MM.1S (cell line): ENCODE data around the gene ETNK2.

Source experiments
- DNase-seq: peaks from one replicate; pipeline ENCODE4 v3.0.0-alpha.2; 2015
- H2AFZ ChIP-seq: fragments of 300-600 bp; sonication (generic); 2 replicates; pipeline ENCODE4 v1.6.0; 2016; ENCODE audit warnings: antibody characterized with exemption, low read length
- H3F3A ChIP-seq: fragments of 300-600 bp; sonication (generic); 2 replicates; pipeline ENCODE4 v1.6.1; 2016; ENCODE audit warnings: mild to moderate bottlenecking, antibody characterized with exemption, low read length, moderate library complexity, mixed read lengths; ENCODE audit not compliant: insufficient read depth
- H3K27ac ChIP-seq: fragments of 300-600 bp; sonication (generic); 2 replicates; pipeline ENCODE4 v1.5.1; 2016; ENCODE audit warnings: mild to moderate bottlenecking, low read length
- H3K27me3 ChIP-seq: fragments of 300-600 bp; sonication (generic); replicated peaks from 2 replicates; pipeline ENCODE4 v1.6.0; 2016; ENCODE audit warnings: low read length; ENCODE audit not compliant: insufficient read depth
- H3K36me3 ChIP-seq: fragments of 300-600 bp; sonication (generic); replicated peaks from 2 replicates; pipeline ENCODE4 v1.6.1; 2016; ENCODE audit warnings: mild to moderate bottlenecking, low read length, mixed read lengths; ENCODE audit not compliant: insufficient read depth
- H3K4me1 ChIP-seq: fragments of 300-600 bp; sonication (generic); 2 replicates; pipeline ENCODE4 v1.6.1; 2016; ENCODE audit warnings: low read length, mixed read lengths
- H3K4me2 ChIP-seq: fragments of 300-600 bp; sonication (generic); 2 replicates; pipeline ENCODE4 v1.6.0; 2016; ENCODE audit warnings: low read depth, low read length
- H3K4me3 ChIP-seq: fragments of 300-600 bp; sonication (generic); 2 replicates; pipeline ENCODE4 v1.5.1; 2016; ENCODE audit warnings: low read length, mixed read lengths
- H3K79me2 ChIP-seq: fragments of 300-600 bp; sonication (generic); 2 replicates; pipeline ENCODE4 v1.6.1; 2016; ENCODE audit warnings: mixed run types, low read length, mixed read lengths
- H3K9ac ChIP-seq: fragments of 300-600 bp; sonication (generic); 2 replicates; pipeline ENCODE4 v1.6.1; 2016; ENCODE audit warnings: low read length, mixed read lengths
- H3K9me2 ChIP-seq: fragments of 300-600 bp; sonication (generic); replicated peaks from 2 replicates; pipeline ENCODE4 v1.6.1; 2016; ENCODE audit warnings: mild to moderate bottlenecking, low read length, mixed read lengths; ENCODE audit not compliant: insufficient read depth
- H3K9me3 ChIP-seq: fragments of 300-600 bp; sonication (generic); replicated peaks from 2 replicates; pipeline ENCODE4 v1.6.1; 2016; ENCODE audit warnings: mild to moderate bottlenecking, low read length, mixed read lengths; ENCODE audit not compliant: insufficient read depth
- H4K20me1 ChIP-seq: fragments of 300-600 bp; sonication (generic); 2 replicates; pipeline ENCODE4 v1.6.1; 2016; ENCODE audit warnings: mild to moderate bottlenecking, low read length, moderate library complexity, mixed read lengths; ENCODE audit not compliant: insufficient read depth
- EZH2 ChIP-seq: fragments of 300-600 bp; sonication (generic); optimal IDR thresholded peaks from 2 replicates; pipeline ENCODE3; 2017; ENCODE audit warnings: low read depth, mild to moderate bottlenecking, antibody characterized with exemption, low read length, mixed read lengths
- EZH2phosphoT487 ChIP-seq: fragments of 300-600 bp; sonication (generic); IDR thresholded peaks from 2 replicates; pipeline ENCODE4 v1.6.1; 2018; ENCODE audit warnings: antibody characterized with exemption, low read length
- TF ChIP-seq, protein P1 (sequence below): fragments of 300-600 bp; sonication (generic); IDR thresholded peaks from 2 replicates; pipeline ENCODE4 v1.5.1; 2016; ENCODE audit warnings: antibody characterized with exemption, low read length, mixed read lengths

ETNK2 gene

DNA sequence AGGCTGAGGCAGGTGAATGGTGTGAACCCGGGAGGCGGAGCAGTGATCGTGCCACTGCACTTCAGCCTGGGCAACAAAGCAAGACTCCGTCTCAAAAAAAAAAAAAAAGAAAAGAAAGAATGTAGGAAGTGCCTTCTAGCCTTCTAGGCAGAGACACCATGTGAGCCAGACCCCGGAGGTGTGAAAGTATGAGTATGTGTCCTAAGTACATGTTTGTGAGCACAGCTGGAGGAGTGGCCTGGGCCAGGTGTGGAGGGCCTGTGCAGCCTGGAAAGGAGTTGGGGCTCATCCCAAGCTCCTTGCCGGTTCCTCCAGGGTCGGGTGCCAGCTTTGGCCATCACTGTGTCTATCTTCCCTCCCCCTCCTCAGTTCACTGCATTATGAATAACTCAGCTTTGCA lies 66.0 kb downstream of the ETNK2 start:
- no peaks in the 10 kb centered on the region for H3K27me3 ChIP-seq
- H3K79me2 ChIP-seq, result no peaks in the 10 kb centered on the region
- TF ChIP-seq, protein P1, sequence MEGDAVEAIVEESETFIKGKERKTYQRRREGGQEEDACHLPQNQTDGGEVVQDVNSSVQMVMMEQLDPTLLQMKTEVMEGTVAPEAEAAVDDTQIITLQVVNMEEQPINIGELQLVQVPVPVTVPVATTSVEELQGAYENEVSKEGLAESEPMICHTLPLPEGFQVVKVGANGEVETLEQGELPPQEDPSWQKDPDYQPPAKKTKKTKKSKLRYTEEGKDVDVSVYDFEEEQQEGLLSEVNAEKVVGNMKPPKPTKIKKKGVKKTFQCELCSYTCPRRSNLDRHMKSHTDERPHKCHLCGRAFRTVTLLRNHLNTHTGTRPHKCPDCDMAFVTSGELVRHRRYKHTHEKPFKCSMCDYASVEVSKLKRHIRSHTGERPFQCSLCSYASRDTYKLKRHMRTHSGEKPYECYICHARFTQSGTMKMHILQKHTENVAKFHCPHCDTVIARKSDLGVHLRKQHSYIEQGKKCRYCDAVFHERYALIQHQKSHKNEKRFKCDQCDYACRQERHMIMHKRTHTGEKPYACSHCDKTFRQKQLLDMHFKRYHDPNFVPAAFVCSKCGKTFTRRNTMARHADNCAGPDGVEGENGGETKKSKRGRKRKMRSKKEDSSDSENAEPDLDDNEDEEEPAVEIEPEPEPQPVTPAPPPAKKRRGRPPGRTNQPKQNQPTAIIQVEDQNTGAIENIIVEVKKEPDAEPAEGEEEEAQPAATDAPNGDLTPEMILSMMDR, result no peak

DNA sequence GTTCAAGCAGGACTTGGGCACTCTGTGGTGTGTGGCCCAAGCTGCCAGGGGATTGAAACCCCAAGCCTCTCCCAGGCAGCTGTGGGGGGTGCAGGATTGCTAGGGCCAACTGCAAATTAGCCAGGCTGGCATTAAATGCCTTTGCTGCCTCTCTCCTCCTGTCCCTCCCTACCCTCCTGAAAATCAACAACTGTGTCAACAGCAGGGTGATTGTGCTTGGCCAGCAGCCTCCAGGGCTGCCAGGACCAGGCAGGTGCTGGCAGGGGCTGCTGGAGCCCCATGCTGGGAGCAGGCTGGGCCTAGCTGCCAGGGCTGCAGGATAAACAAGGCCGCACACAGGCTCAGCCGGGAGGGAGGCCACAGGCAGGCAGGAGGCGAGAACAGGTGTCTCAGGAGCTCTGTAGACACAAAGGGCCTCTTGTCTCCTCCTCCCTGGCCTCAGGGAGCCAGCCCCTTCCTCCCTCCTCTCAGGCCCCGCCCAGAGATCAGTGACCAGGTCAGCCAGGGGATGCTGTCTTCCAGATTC lies 67.5 kb downstream of the ETNK2 start:
- Histone ChIP-seq H2AFZ (peak overlapping the region; percentile 44), H4K20me1 (no peaks in the 10 kb centered on the region), H3K4me1 (0 out of 2 replicates have a peak, but pooled peaks cover 5% of the 10 kb centered on the region), H3F3A (no peaks in the 10 kb centered on the region), H3K9me2 (no peaks in the 10 kb centered on the region), H3K4me3 (no peak overlapping the region), H3K9me3 (no peaks in the 10 kb centered on the region), H3K4me2 (no peak overlapping the region), H3K9ac (no peak overlapping the region), H3K36me3 (no peaks in the 10 kb centered on the region), H3K27me3 (no peaks in the 10 kb centered on the region), H3K27ac (no peak overlapping the region), H3K79me2 (no peaks in the 10 kb centered on the region)
- DNase-seq, result peak; percentile 49
- TF ChIP-seq EZH2phosphoT487 (no peak), EZH2 (no peak)
- TF ChIP-seq, protein P1, result no peak

More for the DNA sequence above, 66.0 kb downstream of the ETNK2 start:
- no peak for DNase-seq
- Histone ChIP-seq H3F3A (no peaks in the 10 kb centered on the region), H3K4me2 (no peak overlapping the region), H3K4me3 (no peak overlapping the region), H3K27ac (no peak overlapping the region), H3K9ac (no peak overlapping the region), H3K4me1 (0 out of 2 replicates have a peak, but pooled peaks cover 5% of the 10 kb centered on the region), H2AFZ (no peak overlapping the region), H4K20me1 (no peaks in the 10 kb centered on the region), H3K36me3 (no peaks in the 10 kb centered on the region), H3K9me2 (no peaks in the 10 kb centered on the region), H3K9me3 (no peaks in the 10 kb centered on the region)

DNA sequence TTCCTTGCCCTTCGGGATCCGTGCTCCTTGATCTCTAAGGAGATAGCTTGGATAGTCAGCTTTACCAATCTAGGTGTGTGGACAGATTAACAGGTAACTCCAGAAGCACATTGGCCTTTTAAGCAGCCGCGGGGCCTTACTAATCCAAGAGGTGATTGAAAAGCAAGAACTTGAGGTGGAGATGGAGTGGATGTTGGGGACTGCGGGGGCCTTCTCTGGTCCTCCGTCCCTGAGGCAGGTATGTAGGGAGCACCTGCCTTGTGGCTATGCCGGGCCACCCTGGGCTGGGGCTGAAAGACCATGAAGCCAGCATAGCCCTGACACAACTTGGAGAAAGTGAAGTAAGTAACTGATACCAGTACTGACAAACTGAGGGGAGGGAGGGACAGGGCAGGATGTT lies 68.4 kb downstream of the ETNK2 start:
- no peaks in the 10 kb centered on the region for H3K79me2 ChIP-seq
- no peaks in the 10 kb centered on the region for H3F3A ChIP-seq
- no peak overlapping the region for H3K4me2 ChIP-seq
- no peaks in the 10 kb centered on the region for H3K36me3 ChIP-seq
- no peak overlapping the region for H3K9ac ChIP-seq
- no peak overlapping the region for H3K27ac ChIP-seq
- TF ChIP-seq EZH2phosphoT487, result no peak
- TF ChIP-seq, protein P1, result no peak
- no peak for TF ChIP-seq EZH2
- H3K4me3 ChIP-seq, result no peak overlapping the region
- no peaks in the 10 kb centered on the region for H3K9me3 ChIP-seq
- no peaks in the 10 kb centered on the region for H3K27me3 ChIP-seq
- no peaks in the 10 kb centered on the region for H4K20me1 ChIP-seq
- 0 out of 2 replicates have a peak, but pooled peaks cover 5% of the 10 kb centered on the region for H3K4me1 ChIP-seq
- no peaks in the 10 kb centered on the region for H3K9me2 ChIP-seq
- H2AFZ ChIP-seq, result no peak overlapping the region
- no peak for DNase-seq
